GM18909 (cell line): ENCODE measurements around the gene CBFA2T3.
"Not testable (repeated sequence)": the region's sequence is repeated elsewhere in the genome, so short reads cannot be mapped to it uniquely, and the experiment has no call there.

Experiments used
- ATAC-seq: cut with Tn5 transposase; IDR thresholded peaks from one replicate; pipeline ENCODE4 v1.9.1; 2021; ENCODE audit warnings: mild to moderate bottlenecking; ENCODE audit not compliant: unreplicated experiment, poor library complexity

Gene CBFA2T3

GRCh38 chr16:88928405-88929090 is 48.5 kb downstream of the CBFA2T3 start:
- ATAC-seq: no peak

- no peak for ATAC-seq
Measured at GRCh38 chr16:88927661-88928060, 49.3 kb downstream of the CBFA2T3 start.

GRCh38 chr16:88927010-88927409 is 50.0 kb downstream of the CBFA2T3 start:
- ATAC-seq: no peak

GRCh38 chr16:88926374-88926990 is 50.5 kb downstream of the CBFA2T3 start:
- ATAC-seq: no peak

GRCh38 chr16:88925540-88925887 is 51.5 kb downstream of the CBFA2T3 start:
- no peak for ATAC-seq

GRCh38 chr16:88924834-88925539 is 52.0 kb downstream of the CBFA2T3 start:
- ATAC-seq: no peak

GRCh38 chr16:88923926-88924833 is 52.8 kb downstream of the CBFA2T3 start:
- ATAC-seq: no peak

GRCh38 chr16:88923450-88923849 is 53.6 kb downstream of the CBFA2T3 start:
- ATAC-seq: no peak

- no peak for ATAC-seq
Measured at GRCh38 chr16:88922826-88923410, 54.1 kb downstream of the CBFA2T3 start.

GRCh38 chr16:88922114-88922825 is 54.7 kb downstream of the CBFA2T3 start:
- no peak for ATAC-seq

GRCh38 chr16:88921591-88921990 is 55.4 kb downstream of the CBFA2T3 start:
- ATAC-seq: no peak

- ATAC-seq: no peak
Measured at GRCh38 chr16:88920618-88921590, 56.1 kb downstream of the CBFA2T3 start.

- ATAC-seq: no peak
Measured at GRCh38 chr16:88919936-88920335, 57.1 kb downstream of the CBFA2T3 start.

GRCh38 chr16:88918896-88919295 is 58.1 kb downstream of the CBFA2T3 start:
- ATAC-seq: not testable (repeated sequence)

GRCh38 chr16:88917915-88918627 is 58.9 kb downstream of the CBFA2T3 start:
- ATAC-seq: no peak

GRCh38 chr16:88917146-88917914 is 59.7 kb downstream of the CBFA2T3 start:
- no peak for ATAC-seq
